ENCODE data around the gene ARL4C.

GRCh38 chr2:234488486-234488885 lies 8.4 kb downstream of the ARL4C start:
- TF ChIP-seq, protein P1, sequence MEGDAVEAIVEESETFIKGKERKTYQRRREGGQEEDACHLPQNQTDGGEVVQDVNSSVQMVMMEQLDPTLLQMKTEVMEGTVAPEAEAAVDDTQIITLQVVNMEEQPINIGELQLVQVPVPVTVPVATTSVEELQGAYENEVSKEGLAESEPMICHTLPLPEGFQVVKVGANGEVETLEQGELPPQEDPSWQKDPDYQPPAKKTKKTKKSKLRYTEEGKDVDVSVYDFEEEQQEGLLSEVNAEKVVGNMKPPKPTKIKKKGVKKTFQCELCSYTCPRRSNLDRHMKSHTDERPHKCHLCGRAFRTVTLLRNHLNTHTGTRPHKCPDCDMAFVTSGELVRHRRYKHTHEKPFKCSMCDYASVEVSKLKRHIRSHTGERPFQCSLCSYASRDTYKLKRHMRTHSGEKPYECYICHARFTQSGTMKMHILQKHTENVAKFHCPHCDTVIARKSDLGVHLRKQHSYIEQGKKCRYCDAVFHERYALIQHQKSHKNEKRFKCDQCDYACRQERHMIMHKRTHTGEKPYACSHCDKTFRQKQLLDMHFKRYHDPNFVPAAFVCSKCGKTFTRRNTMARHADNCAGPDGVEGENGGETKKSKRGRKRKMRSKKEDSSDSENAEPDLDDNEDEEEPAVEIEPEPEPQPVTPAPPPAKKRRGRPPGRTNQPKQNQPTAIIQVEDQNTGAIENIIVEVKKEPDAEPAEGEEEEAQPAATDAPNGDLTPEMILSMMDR (IDR thresholded peaks at IDR 0.05), result no peak
- TF ChIP-seq SIN3A (IDR thresholded peaks at IDR 0.05; ENCODE audit: borderline replicate concordance, insufficient read depth, low read depth, low read length) (no peak), REST (IDR thresholded peaks at IDR 0.05; ENCODE audit: insufficient read depth in 1 of 2, low read depth in 2 of 2, low read length in 1 of 2) (no peak)

Data from Panc1 (cell line).